K562 (cell line): ENCODE data around the gene NPAS2. TPM values are rescaled to one million over a fixed set of nuclear protein-coding genes. Genes with fewer than 3 reads are reported as not detected.

ENCODE experiments used
- BCLAF1 ChIP-seq, 2 experiments: fragments of 450-650 bp in 1 of 2; IDR thresholded peaks; 2 replicates each; pipeline ENCODE4 v1.6.1; 2011 to 2017; ENCODE audit warnings: low read depth in 2 of 2, antibody characterized with exemption in 1 of 2, borderline replicate concordance in 1 of 2, low read length in 1 of 2, mild to moderate bottlenecking in 1 of 2, mixed read lengths in 1 of 2; ENCODE audit not compliant: control insufficient read depth in 1 of 2
- C11orf30 ChIP-seq: fragments of 450-650 bp; IDR thresholded peaks from 2 replicates; pipeline ENCODE4 v1.6.1; 2016; ENCODE audit warnings: low read depth, mild to moderate bottlenecking
- CBX2 ChIP-seq: fragments of 200-600 bp; sonication (generic); IDR thresholded peaks from one replicate; pipeline ENCODE4 v1.6.1; 2012; ENCODE audit warnings: mild to moderate bottlenecking, low read length, inconsistent platforms; ENCODE audit not compliant: insufficient read depth, poor library complexity, severe bottlenecking
- CHD4 ChIP-seq: fragments of 200-600 bp; sonication (generic); IDR thresholded peaks from 3 replicates; pipeline ENCODE4 v1.6.1; 2012; ENCODE audit warnings: low read depth, mild to moderate bottlenecking, mixed read lengths, low read length, inconsistent platforms; ENCODE audit not compliant: insufficient read depth, insufficient replicate concordance, poor library complexity, severe bottlenecking
- CREM ChIP-seq: IDR thresholded peaks from 2 replicates; pipeline ENCODE4 v1.6.1; 2014; ENCODE audit warnings: antibody characterized with exemption, low read depth
- HMGN3 ChIP-seq: IDR thresholded peaks from 2 replicates; pipeline ENCODE4 v1.6.1; 2011; ENCODE audit warnings: borderline replicate concordance, low read depth, mild to moderate bottlenecking, mixed read lengths, low read length; ENCODE audit not compliant: insufficient read length; ENCODE audit errors: extremely low read depth
- ILK ChIP-seq: fragments of 450-650 bp; IDR thresholded peaks from 2 replicates; pipeline ENCODE4 v1.6.1; 2016; ENCODE audit warnings: missing genetic modification characterization, low read depth, mild to moderate bottlenecking, missing compliant biosample characterization, moderate library complexity, borderline replicate concordance
- LARP7 ChIP-seq: fragments of 450-650 bp; IDR thresholded peaks from 2 replicates; pipeline ENCODE4 v1.6.1; 2016
- MAFK ChIP-seq: IDR thresholded peaks from 2 replicates; pipeline ENCODE4 v1.6.1; 2011; ENCODE audit warnings: low read length, improper control_type of control experiment
- MTA3 ChIP-seq: fragments of 450-650 bp; formaldehyde crosslinking; IDR thresholded peaks from 2 replicates; pipeline ENCODE4 v1.6.1; 2017; ENCODE audit warnings: mild to moderate bottlenecking, borderline replicate concordance
- RB1 ChIP-seq: fragments of 450-650 bp; IDR thresholded peaks from 2 replicates; pipeline ENCODE4 v1.6.1; 2017; ENCODE audit warnings: low read depth, mild to moderate bottlenecking
- SIRT6 ChIP-seq: IDR thresholded peaks from one replicate; pipeline ENCODE4 v1.6.1; 2012; ENCODE audit warnings: low read depth, mild to moderate bottlenecking, control low read depth, inconsistent platforms, low read length, moderate library complexity
- SMARCB1 ChIP-seq: IDR thresholded peaks from 2 replicates; pipeline ENCODE4 v1.6.1; 2011; ENCODE audit warnings: improper control_type of control experiment, low read depth; ENCODE audit not compliant: insufficient read length
- ZNF644 ChIP-seq: fragments of 200-800 bp; sonication (Bioruptor generic); IDR thresholded peaks from 2 replicates; pipeline ENCODE4 v1.6.1; 2016; ENCODE audit warnings: low read depth, missing genetic modification characterization, missing compliant biosample characterization
- ZNF778 ChIP-seq: fragments of 450-650 bp; formaldehyde crosslinking; IDR thresholded peaks from 2 replicates; pipeline ENCODE4 v1.4.0; 2020; ENCODE audit warnings: mild to moderate bottlenecking, moderate library complexity
- polyA plus RNA-seq, 8 experiments: library from polyadenylated mRNA; depleted of rRNA in 4 of 8; stranded (reverse) in 5 of 8; unstranded in 3 of 8; fragments of >200 nt; fragmentation: Nextera tagmentation in 2 of 8; fragmentation: Illumina TruSeq in 1 of 8; extraction: Ambion mirVana in 2 of 8; extraction: Trizol in 1 of 8; gene quantifications; 2 replicates each; pipeline versions ENCODE4 v1.2.1 to v1.2.3, GENCODE V29; 2011 to 2014; ENCODE audit warnings: inconsistent platforms in 1 of 8, missing spikeins in 1 of 8
- total RNA-seq, 7 experiments: library from RNA; depleted of rRNA in 6 of 7; stranded (reverse); fragments of >200 nt in 6 of 7; fragmentation: Illumina TruSeq in 2 of 7; extraction: Trizol in 2 of 7; gene quantifications; 2 replicates each; pipeline versions ENCODE4 v1.2.1 to v1.2.3, GENCODE V29; 2011 to 2021; ENCODE audit warnings: low replicate concordance in 1 of 7
- TF ChIP-seq, protein P1 (sequence below): fragments of 250-450 bp; sonication (Bioruptor Pico); IDR thresholded peaks from 2 replicates; pipeline ENCODE4 v1.5.0; 2021

NPAS2 gene
- total and polyA plus RNA-seq, 9 of the 15 experiments (the other 6 are each of a cell fraction or from before 2014, with no cell fraction given): 0.06 to 0.29 (median 0.07) TPM; not detected in 5

GRCh38 chr2:101012054-101012705 is 192.2 kb downstream of the NPAS2 start (continued):
- no peak for TF ChIP-seq BCLAF1 (IDR thresholded peaks at IDR 0.05; ENCODE audit: borderline replicate concordance in 1 of 2, control insufficient read depth in 1 of 2, low read depth in 2 of 2, low read length in 1 of 2)
- TF ChIP-seq MAFK: peak; percentile 54
- TF ChIP-seq CHD4: no peak
- no peak for TF ChIP-seq CREM
- TF ChIP-seq LARP7: no peak
- no peak for TF ChIP-seq CBX2
- no peak for TF ChIP-seq ILK (tag)
- TF ChIP-seq RB1: no peak
- no peak for TF ChIP-seq ZNF778
- TF ChIP-seq SMARCB1: no peak
- TF ChIP-seq C11orf30: peak; percentile 78
- TF ChIP-seq HMGN3: no peak
- no peak for TF ChIP-seq ZNF644 (tag)
- TF ChIP-seq, protein P1, sequence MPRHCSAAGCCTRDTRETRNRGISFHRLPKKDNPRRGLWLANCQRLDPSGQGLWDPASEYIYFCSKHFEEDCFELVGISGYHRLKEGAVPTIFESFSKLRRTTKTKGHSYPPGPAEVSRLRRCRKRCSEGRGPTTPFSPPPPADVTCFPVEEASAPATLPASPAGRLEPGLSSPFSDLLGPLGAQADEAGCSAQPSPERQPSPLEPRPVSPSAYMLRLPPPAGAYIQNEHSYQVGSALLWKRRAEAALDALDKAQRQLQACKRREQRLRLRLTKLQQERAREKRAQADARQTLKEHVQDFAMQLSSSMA (CRISPR knock-in tag): no peak
- no peak for TF ChIP-seq SIRT6
- TF ChIP-seq MTA3: no peak
